Inflammatory macrophage treated with lipopolysaccharide for 1 hour (primary cell): ENCODE measurements around the gene AFAP1L2.

Experiments used
- DNase-seq, 2 donors: peaks; one replicate each; pipeline ENCODE4 v3.0.0-alpha.2; 2020 to 2022

The AFAP1L2 gene

GRCh38 chr10:114404171-114405010, at the start of gene AFAP1L2:
AFAP1L2 (minus strand) TSS chr10:114404502; CDS start chr10:114404455, 47 bp downstream.
- DNase-seq = no peak

- no peak for DNase-seq
These were observed 49.3 kb upstream of the AFAP1L2 start for GRCh38 chr10:114453576-114453975.

- DNase-seq = no peak
These were observed 44.6 kb upstream of the AFAP1L2 start for GRCh38 chr10:114448897-114449296.

GRCh38 chr10:114445332-114445731, 41.0 kb upstream of the AFAP1L2 start:
- DNase-seq = no peak

- no peak for DNase-seq
These were observed 40.5 kb upstream of the AFAP1L2 start for GRCh38 chr10:114444819-114445218.

- DNase-seq = no peak
These were observed 37.9 kb upstream of the AFAP1L2 start for GRCh38 chr10:114442091-114442630.

- no peak for DNase-seq
These were observed 36.8 kb upstream of the AFAP1L2 start for GRCh38 chr10:114441107-114441506.

GRCh38 chr10:114437473-114438292, 33.4 kb upstream of the AFAP1L2 start:
- DNase-seq = peak in 1 of 2 donors; percentile 7

GRCh38 chr10:114436941-114437340, 32.6 kb upstream of the AFAP1L2 start:
- DNase-seq = no peak

- no peak for DNase-seq
These were observed 28.3 kb upstream of the AFAP1L2 start for GRCh38 chr10:114432566-114433093.

- DNase-seq = no peak
These were observed 27.3 kb upstream of the AFAP1L2 start for GRCh38 chr10:114431414-114432135.

- no peak for DNase-seq
These were observed 26.5 kb upstream of the AFAP1L2 start for GRCh38 chr10:114430688-114431413.

- no peak for DNase-seq
These were observed 25.5 kb upstream of the AFAP1L2 start for GRCh38 chr10:114429581-114430335.

- no peak for DNase-seq
These were observed 23.0 kb upstream of the AFAP1L2 start for GRCh38 chr10:114427124-114427852.

- DNase-seq = no peak
These were observed 22.2 kb upstream of the AFAP1L2 start for GRCh38 chr10:114426476-114426875.

- no peak for DNase-seq
These were observed 16.6 kb upstream of the AFAP1L2 start for GRCh38 chr10:114420811-114421485.

- DNase-seq = no peak
These were observed 13.8 kb upstream of the AFAP1L2 start for GRCh38 chr10:114418109-114418508.

- peak; percentile 11 to 24 for DNase-seq
These were observed 8.8 kb upstream of the AFAP1L2 start for GRCh38 chr10:114412907-114413797.

- no peak for DNase-seq
These were observed 4.7 kb upstream of the AFAP1L2 start for GRCh38 chr10:114408968-114409444.
